ENCODE results near the gene ACBD7.

Gene ACBD7

DNA sequence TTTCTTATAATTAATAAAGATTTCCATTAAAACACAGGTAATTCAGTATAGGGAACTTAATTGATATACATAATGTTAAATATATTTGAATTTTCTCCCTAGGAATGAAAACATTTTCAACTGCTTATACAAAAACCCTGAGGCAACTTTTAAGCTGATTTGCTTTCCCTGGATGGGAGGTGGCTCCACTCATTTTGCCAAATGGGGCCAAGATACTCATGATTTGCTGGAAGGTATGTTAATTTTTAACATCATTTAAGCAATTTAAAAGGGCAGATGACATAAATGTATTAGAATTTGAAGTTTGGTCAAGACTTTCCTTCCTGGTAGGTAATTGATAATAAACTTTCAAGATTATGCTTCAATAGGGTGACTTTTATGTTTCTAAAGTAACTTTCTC, 39.0 kb downstream of the ACBD7 start:
- FAIRE-seq (no peak), DNase-seq (ENCODE audit: insufficient read length) (no peak)
- no peak for TF ChIP-seq POLR2AphosphoS5 (IDR thresholded peaks at IDR 0.05; ENCODE audit: low read depth, low read length)

DNA sequence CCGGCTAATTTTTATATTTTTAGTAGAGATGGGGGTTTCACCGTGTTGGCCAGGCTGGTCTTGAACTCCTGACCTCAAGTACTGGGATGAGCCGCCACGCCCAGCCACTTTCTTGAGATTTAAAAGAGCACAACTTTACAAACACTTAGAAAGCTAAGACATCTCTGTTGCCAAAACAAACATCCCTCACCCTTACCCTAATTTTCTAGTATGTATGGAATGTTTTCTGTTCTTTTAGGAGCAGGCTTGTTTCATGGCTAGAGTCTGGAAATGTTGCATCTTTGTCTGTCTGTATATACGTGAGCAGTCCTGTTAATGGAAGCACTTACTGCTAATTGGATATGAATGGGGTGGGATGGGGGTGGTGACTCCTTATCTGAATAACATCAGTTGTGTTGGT, 42.0 kb downstream of the ACBD7 start:
- peak; percentile 62 for FAIRE-seq
- TF ChIP-seq POLR2A (IDR thresholded peaks at IDR 0.05; ENCODE audit: low read depth, low read length), result no peak
- no peak for TF ChIP-seq TAF1 (IDR thresholded peaks at IDR 0.05; ENCODE audit: borderline replicate concordance, low read depth, low read length)
- no peak for DNase-seq (ENCODE audit: insufficient read length)

DNA sequence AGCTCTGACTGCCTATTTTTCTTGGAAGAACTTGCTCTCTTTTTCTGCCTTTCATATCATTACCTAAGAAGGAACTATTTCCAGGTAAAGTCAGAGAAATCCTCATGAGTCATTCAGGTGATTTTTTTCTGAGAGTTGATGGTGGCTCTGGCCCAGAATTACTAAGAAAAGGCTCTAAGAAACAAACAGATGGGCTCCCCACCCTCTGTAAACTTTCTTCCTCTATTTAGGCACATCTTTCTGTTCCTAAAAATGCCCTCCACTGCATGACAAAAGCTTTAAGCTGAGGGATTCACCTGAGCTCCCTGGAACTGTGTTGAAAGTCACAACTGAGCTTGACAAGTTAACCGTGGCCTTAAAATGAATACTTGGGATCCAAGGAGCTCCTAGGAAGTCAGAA, 43.2 kb downstream of the ACBD7 start:
- TF ChIP-seq TAF1 (IDR thresholded peaks at IDR 0.05; ENCODE audit: borderline replicate concordance, low read depth, low read length) (no peak), POLR2A (IDR thresholded peaks at IDR 0.05; ENCODE audit: low read depth, low read length) (no peak)
- DNase-seq (ENCODE audit: insufficient read length) (no peak), FAIRE-seq (peak; percentile 24)

DNA sequence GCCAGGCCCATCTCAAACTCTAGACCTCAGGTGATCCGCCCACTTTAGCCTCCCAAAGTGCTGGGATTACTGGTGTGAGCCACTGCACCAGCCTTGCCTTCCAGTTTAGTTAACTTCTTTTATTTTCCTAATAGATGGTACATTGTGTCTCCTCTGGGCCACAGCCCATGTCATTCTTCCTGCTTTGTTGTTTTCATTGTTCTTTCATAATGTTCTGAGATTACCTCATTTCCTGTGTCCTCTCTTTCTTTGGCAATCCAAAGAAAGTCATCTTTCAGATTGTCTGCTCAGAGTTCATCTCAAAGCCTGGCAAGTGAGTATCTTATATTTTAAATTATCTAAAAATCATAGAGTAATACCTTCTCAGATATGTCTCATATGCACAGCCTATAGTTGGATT, 44.9 kb downstream of the ACBD7 start, which contains the start of gene OLAH:
TSS of gene OLAH (plus strand) at position 270 of the 400 bp plus-strand sequence. CDS start 3,346 bp downstream, outside the sequence.
- TF ChIP-seq POLR2A (IDR thresholded peaks at IDR 0.05; ENCODE audit: low read depth, low read length) (no peak), POLR2AphosphoS5 (IDR thresholded peaks at IDR 0.05; ENCODE audit: low read depth, low read length) (no peak), TAF1 (IDR thresholded peaks at IDR 0.05; ENCODE audit: borderline replicate concordance, low read depth, low read length) (no peak)
- no peak for FAIRE-seq
- DNase-seq (ENCODE audit: insufficient read length), result no peak

DNA sequence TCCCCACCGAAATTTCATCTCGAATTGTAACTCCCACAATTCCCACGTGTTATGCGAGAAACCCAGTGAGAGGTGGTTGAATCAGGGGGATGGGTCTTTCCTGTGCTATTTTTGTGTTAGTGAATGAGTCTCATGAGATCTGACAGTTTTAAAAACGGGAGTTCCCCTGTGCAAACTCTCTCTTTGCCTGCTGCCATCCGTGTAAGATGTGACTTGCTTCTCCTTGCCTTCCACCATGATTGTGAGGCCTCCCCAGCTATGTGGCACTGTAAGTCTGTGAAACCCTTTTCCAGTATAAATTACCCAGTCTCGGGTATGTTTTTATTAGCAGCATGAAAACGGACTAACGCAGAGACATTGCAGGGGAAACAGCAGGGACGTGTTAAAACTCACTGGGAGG, 50.2 kb downstream of the ACBD7 start:
- TF ChIP-seq POLR2A (IDR thresholded peaks at IDR 0.05; ENCODE audit: low read depth, low read length) (no peak), POLR2AphosphoS5 (IDR thresholded peaks at IDR 0.05; ENCODE audit: low read depth, low read length) (no peak), TAF1 (IDR thresholded peaks at IDR 0.05; ENCODE audit: borderline replicate concordance, low read depth, low read length) (no peak)
- no peak for FAIRE-seq
- no peak for DNase-seq (ENCODE audit: insufficient read length)

DNA sequence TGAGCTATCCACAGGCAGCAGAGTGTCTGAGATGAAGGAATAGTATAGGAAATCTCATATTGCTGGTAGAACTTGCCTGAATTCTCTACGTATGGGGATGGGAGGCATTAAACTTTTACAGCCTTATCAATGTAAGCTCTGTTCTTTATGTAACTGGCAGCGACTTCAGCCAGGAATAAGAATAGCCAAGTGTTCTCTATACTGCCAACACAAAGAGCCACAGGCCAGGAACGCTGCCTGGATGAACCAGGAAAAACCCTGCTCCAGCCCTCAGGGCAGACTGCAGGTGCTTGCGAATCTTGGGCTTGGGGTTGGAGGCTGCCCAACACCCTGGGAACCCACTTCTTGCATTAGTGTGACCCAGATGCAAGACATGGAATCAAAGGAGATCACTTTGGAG, 50.9 kb downstream of the ACBD7 start:
- TF ChIP-seq POLR2AphosphoS5 (IDR thresholded peaks at IDR 0.05; ENCODE audit: low read depth, low read length), result no peak
- TF ChIP-seq POLR2A (IDR thresholded peaks at IDR 0.05; ENCODE audit: low read depth, low read length), result no peak
- no peak for TF ChIP-seq TAF1 (IDR thresholded peaks at IDR 0.05; ENCODE audit: borderline replicate concordance, low read depth, low read length)
- DNase-seq (ENCODE audit: insufficient read length), result no peak
- no peak for FAIRE-seq

DNA sequence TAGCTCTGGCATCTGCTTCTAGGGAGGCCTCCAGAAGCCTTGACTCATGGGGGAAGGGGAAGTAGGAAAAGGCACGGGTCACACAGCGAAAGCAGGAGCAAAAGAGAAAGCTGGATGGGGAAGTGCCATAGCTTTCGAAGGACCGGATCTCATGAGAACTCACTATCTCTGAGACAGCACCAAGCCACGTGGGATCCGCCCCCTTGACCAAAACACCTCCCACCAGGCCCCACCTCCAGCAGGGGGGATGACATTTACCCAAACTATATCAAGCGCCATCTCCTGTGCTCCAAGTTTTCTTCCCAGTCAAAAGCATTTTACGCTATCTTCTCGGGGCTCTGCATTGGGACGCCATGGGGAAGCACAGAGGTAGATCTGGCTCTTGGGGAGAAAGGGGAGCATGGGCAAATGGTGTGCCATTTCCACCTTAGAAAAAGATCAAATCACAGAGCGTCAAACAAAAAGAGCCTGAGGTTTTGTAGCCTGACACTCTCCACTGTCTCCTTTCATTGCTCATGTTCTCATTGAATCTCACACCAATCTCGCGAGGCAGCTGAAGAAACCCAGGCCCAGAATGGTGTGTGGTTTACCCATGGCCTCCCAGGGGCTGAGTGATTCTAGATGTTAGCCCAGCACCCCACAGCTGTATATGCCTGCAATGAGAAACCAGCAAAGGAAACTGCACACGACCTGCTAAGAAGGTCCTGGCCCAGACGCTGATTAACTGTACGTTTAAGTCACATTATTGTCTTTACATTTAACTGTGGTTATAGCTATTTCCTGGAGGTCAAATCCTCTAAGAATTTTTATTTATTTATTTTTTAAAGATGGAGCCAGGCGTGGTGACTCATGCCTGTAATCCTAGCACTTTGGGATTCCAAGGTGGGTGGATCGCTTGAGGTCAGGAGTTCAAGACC, 52.9 kb downstream of the ACBD7 start:
- no peak for TF ChIP-seq TAF1 (IDR thresholded peaks at IDR 0.05; ENCODE audit: borderline replicate concordance, low read depth, low read length)
- no peak for TF ChIP-seq POLR2AphosphoS5 (IDR thresholded peaks at IDR 0.05; ENCODE audit: low read depth, low read length)
- TF ChIP-seq POLR2A (IDR thresholded peaks at IDR 0.05; ENCODE audit: low read depth, low read length), result no peak
- FAIRE-seq (no peak), DNase-seq (ENCODE audit: insufficient read length) (no peak)

DNA sequence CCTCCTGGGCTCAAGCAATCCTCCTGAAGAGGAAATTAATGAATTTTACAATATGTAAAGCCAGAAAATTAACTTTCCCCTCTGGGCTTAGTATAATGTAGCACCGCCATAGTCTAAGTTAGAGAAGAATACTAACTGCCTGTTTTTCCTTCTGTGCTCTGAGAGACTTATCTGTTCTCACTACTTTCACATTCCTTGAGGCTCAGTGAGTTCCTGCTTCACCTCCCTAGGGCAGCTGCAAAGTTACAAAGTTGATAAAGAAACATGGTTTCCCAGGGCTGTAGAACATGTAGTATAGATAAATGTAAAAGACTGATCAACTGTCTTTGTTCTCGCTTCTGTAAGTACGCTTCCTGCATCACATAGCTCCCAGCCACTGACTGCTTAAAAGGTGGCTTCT, 60.8 kb downstream of the ACBD7 start:
- no peak for TF ChIP-seq TAF1 (IDR thresholded peaks at IDR 0.05; ENCODE audit: borderline replicate concordance, low read depth, low read length)
- TF ChIP-seq POLR2A (IDR thresholded peaks at IDR 0.05; ENCODE audit: low read depth, low read length), result no peak
- no peak for TF ChIP-seq POLR2AphosphoS5 (IDR thresholded peaks at IDR 0.05; ENCODE audit: low read depth, low read length)
- no peak for DNase-seq (ENCODE audit: insufficient read length)
- no peak for FAIRE-seq
